LHCN-M2 (cell line): ENCODE results near the gene CYP21A2. TPM values are rescaled to one million over a fixed set of nuclear protein-coding genes. Genes with fewer than 3 reads are reported as not detected.
"Not testable (repeated sequence)": the region's sequence is repeated elsewhere in the genome, so short reads cannot be mapped to it uniquely, and the experiment has no call there.

Experiments used
- DNase-seq: peaks from one replicate; pipeline ENCODE4 v3.0.0-alpha.2; 2012; ENCODE audit warnings: low read depth
- polyA plus RNA-seq: library from polyadenylated mRNA; unstranded; fragments of >200 nt; gene quantifications from one replicate; pipeline ENCODE4 v1.2.1, GENCODE V29; 2012; ENCODE audit warnings: missing spikeins
- total RNA-seq: library from RNA; depleted of rRNA; stranded (reverse); fragments of >200 nt; gene quantifications from 2 replicates; pipeline ENCODE4 v1.2.3, GENCODE V29; 2014; rRNA removed

Gene CYP21A2
- 0.13 TPM in 1 of 2 replicates, not detected in the other for total RNA-seq
- 0.05 TPM for polyA plus RNA-seq

- not testable (repeated sequence) for DNase-seq
Observed at GRCh38 chr6:32037598-32038524, at the start of gene CYP21A2. Gene CYP21A2, plus strand, starts transcription at chr6:32038415. Its CDS starts 8 bp downstream, at chr6:32038423.

- not testable (repeated sequence) for DNase-seq
Observed at GRCh38 chr6:31989363-31989762, 48.9 kb upstream of the CYP21A2 start.

GRCh38 chr6:31994421-31994820 lies 43.8 kb upstream of the CYP21A2 start:
- not testable (repeated sequence) for DNase-seq

GRCh38 chr6:31996385-31996784 lies 41.8 kb upstream of the CYP21A2 start:
- DNase-seq = not testable (repeated sequence)

GRCh38 chr6:32002546-32003268 lies 35.5 kb upstream of the CYP21A2 start:
- not testable (repeated sequence) for DNase-seq

- not testable (repeated sequence) for DNase-seq
Observed at GRCh38 chr6:32003301-32003700, 34.9 kb upstream of the CYP21A2 start.

GRCh38 chr6:32004393-32004792 lies 33.8 kb upstream of the CYP21A2 start:
- not testable (repeated sequence) for DNase-seq

- not testable (repeated sequence) for DNase-seq
Observed at GRCh38 chr6:32004864-32005537, 33.2 kb upstream of the CYP21A2 start.

GRCh38 chr6:32005538-32005880 lies 32.7 kb upstream of the CYP21A2 start:
- not testable (repeated sequence) for DNase-seq

GRCh38 chr6:32005991-32006529 lies 32.2 kb upstream of the CYP21A2 start:
- DNase-seq = not testable (repeated sequence)

- DNase-seq = not testable (repeated sequence)
Observed at GRCh38 chr6:32007086-32007485, 31.1 kb upstream of the CYP21A2 start.

GRCh38 chr6:32008037-32008436 lies 30.2 kb upstream of the CYP21A2 start:
- not testable (repeated sequence) for DNase-seq

GRCh38 chr6:32008616-32009015 lies 29.6 kb upstream of the CYP21A2 start:
- not testable (repeated sequence) for DNase-seq

GRCh38 chr6:32009537-32009936 lies 28.7 kb upstream of the CYP21A2 start:
- DNase-seq = not testable (repeated sequence)

GRCh38 chr6:32010856-32011530 lies 27.2 kb upstream of the CYP21A2 start:
- DNase-seq = not testable (repeated sequence)

- DNase-seq = not testable (repeated sequence)
Observed at GRCh38 chr6:32012941-32013617, 25.1 kb upstream of the CYP21A2 start.

GRCh38 chr6:32013738-32014137 lies 24.5 kb upstream of the CYP21A2 start:
- DNase-seq = not testable (repeated sequence)

- DNase-seq = not testable (repeated sequence)
Observed at GRCh38 chr6:32014547-32014946, 23.7 kb upstream of the CYP21A2 start, which contains the start of gene C4B. Gene C4B, plus strand, starts transcription at chr6:32014795. Its CDS starts 51 bp downstream, at chr6:32014846.

GRCh38 chr6:32022100-32022499 lies 16.1 kb upstream of the CYP21A2 start:
- not testable (repeated sequence) for DNase-seq

- not testable (repeated sequence) for DNase-seq
Observed at GRCh38 chr6:32028631-32029030, 9.6 kb upstream of the CYP21A2 start.
